ENCODE results near the gene DOCK10. TPM values are rescaled to one million over a fixed set of nuclear protein-coding genes. Genes with fewer than 3 reads are reported as not detected.

The DOCK10 gene
- total and polyA plus RNA-seq, 2 donors (not counting 1 experiment from before 2014, with no cell fraction given) = 20.8 to 26.3 TPM

- no peak overlapping the region for H3K9ac ChIP-seq (ENCODE audit: insufficient read depth, low read length)
- no peak overlapping the region for H3K4me2 ChIP-seq (ENCODE audit: extremely low read depth, insufficient read depth, low read length)
- no peaks in the 10 kb centered on the region for H3K27me3 ChIP-seq (ENCODE audit: control insufficient read depth, insufficient read depth, low read length)
- no peaks in the 10 kb centered on the region for H3K79me2 ChIP-seq (ENCODE audit: control insufficient read depth, insufficient read depth, low read length)
- H4K20me1 ChIP-seq (ENCODE audit: control insufficient read depth, extremely low read depth, insufficient read depth, low read length) = no peaks in the 10 kb centered on the region
- no peaks in the 10 kb centered on the region for H3K36me3 ChIP-seq (ENCODE audit: control insufficient read depth, insufficient read depth, low read length)
- TF ChIP-seq EZH2 (IDR thresholded peaks at IDR 0.05; ENCODE audit: low read length, missing control alignments) = no peak
- TF ChIP-seq, protein P1, sequence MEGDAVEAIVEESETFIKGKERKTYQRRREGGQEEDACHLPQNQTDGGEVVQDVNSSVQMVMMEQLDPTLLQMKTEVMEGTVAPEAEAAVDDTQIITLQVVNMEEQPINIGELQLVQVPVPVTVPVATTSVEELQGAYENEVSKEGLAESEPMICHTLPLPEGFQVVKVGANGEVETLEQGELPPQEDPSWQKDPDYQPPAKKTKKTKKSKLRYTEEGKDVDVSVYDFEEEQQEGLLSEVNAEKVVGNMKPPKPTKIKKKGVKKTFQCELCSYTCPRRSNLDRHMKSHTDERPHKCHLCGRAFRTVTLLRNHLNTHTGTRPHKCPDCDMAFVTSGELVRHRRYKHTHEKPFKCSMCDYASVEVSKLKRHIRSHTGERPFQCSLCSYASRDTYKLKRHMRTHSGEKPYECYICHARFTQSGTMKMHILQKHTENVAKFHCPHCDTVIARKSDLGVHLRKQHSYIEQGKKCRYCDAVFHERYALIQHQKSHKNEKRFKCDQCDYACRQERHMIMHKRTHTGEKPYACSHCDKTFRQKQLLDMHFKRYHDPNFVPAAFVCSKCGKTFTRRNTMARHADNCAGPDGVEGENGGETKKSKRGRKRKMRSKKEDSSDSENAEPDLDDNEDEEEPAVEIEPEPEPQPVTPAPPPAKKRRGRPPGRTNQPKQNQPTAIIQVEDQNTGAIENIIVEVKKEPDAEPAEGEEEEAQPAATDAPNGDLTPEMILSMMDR (conservative IDR thresholded peaks at IDR 0.05 in 1 of 2, IDR thresholded peaks at IDR 0.05 in 1 of 2; ENCODE audit: low read depth in 1 of 2, low read length in 2 of 2) = no peak
- no peak overlapping the region for H3K27ac ChIP-seq (ENCODE audit: insufficient read depth, low read length)
- H3K4me1 ChIP-seq (ENCODE audit: control insufficient read depth, extremely low read depth, insufficient read depth, low read length) = no peaks in the 10 kb centered on the region
- no peak overlapping the region for H2AFZ ChIP-seq (ENCODE audit: low read length)
- no peak for DNase-seq (ENCODE audit: low read depth in 2 of 2)
- H3K4me3 ChIP-seq (replicated peaks in 1 of 4; ENCODE audit: control extremely low read depth in 1 of 4, insufficient read depth in 1 of 4, low read depth in 3 of 4, low read length in 4 of 4) = no peak overlapping the region
- no peaks in the 10 kb centered on the region for H3K9me3 ChIP-seq (ENCODE audit: control insufficient read depth, insufficient read depth, low read depth, low read length)
Measured at GRCh38 chr2:224736227-224736626, 306.0 kb downstream of the DOCK10 start.

DNA sequence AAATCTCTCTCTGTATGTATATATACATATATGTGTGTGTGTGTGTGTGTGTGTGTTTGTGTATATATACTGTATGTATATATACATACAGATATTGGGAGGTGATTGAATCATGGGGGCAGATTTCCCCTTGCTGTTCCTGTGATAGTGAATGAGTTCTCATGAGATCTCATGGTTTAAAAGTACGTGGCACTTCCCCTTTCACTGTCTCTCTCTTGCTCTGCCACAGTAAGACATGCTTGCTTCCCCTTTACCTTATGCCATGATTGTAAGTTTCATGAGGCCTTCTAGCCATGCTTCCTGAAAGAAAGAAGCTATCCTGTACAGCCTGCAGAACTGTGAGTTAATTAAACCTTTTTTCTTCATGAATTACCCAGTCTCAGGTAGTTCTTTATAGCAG is 307.3 kb downstream of the DOCK10 start:
- no peaks in the 10 kb centered on the region for H3K79me2 ChIP-seq (ENCODE audit: control insufficient read depth, insufficient read depth, low read length)
- H3K27ac ChIP-seq (ENCODE audit: insufficient read depth, low read length) = no peak overlapping the region
- H3K9ac ChIP-seq (ENCODE audit: insufficient read depth, low read length) = no peak overlapping the region
- H2AFZ ChIP-seq (ENCODE audit: low read length) = no peak overlapping the region
- H4K20me1 ChIP-seq (ENCODE audit: control insufficient read depth, extremely low read depth, insufficient read depth, low read length) = no peaks in the 10 kb centered on the region
- DNase-seq (ENCODE audit: low read depth in 2 of 2) = no peak
- no peaks in the 10 kb centered on the region for H3K36me3 ChIP-seq (ENCODE audit: control insufficient read depth, insufficient read depth, low read length)
- no peaks in the 10 kb centered on the region for H3K9me3 ChIP-seq (ENCODE audit: control insufficient read depth, insufficient read depth, low read depth, low read length)
- H3K4me3 ChIP-seq (replicated peaks in 1 of 4; ENCODE audit: control extremely low read depth in 1 of 4, insufficient read depth in 1 of 4, low read depth in 3 of 4, low read length in 4 of 4) = no peak overlapping the region
- no peaks in the 10 kb centered on the region for H3K27me3 ChIP-seq (ENCODE audit: control insufficient read depth, insufficient read depth, low read length)
- H3K4me2 ChIP-seq (ENCODE audit: extremely low read depth, insufficient read depth, low read length) = no peak overlapping the region
- H3K4me1 ChIP-seq (ENCODE audit: control insufficient read depth, extremely low read depth, insufficient read depth, low read length) = no peaks in the 10 kb centered on the region
- TF ChIP-seq EZH2 (IDR thresholded peaks at IDR 0.05; ENCODE audit: low read length, missing control alignments) = no peak
- TF ChIP-seq, protein P1 (conservative IDR thresholded peaks at IDR 0.05 in 1 of 2, IDR thresholded peaks at IDR 0.05 in 1 of 2; ENCODE audit: low read depth in 1 of 2, low read length in 2 of 2) = no peak

DNA sequence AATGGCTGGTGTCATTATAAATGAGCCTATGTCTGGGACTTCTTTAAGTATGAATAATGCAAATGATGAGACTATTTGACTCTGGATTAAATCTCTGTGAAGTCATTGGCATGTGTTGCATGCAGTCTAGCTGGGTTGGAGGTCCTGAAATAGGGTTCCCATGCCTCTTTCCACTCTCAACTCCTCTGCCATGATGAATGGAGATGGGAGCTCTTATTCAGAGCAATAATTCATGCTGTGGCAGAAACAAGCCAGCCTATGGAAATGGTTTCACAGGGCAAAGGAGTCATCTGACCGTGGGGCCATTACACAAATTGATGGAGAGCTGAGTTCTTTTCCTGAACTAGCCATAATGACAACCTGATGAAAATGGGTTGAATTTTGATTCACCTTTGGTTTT is 310.6 kb downstream of the DOCK10 start:
- no peak overlapping the region for H2AFZ ChIP-seq (ENCODE audit: low read length)
- H3K36me3 ChIP-seq (ENCODE audit: control insufficient read depth, insufficient read depth, low read length) = no peaks in the 10 kb centered on the region
- no peak overlapping the region for H3K9ac ChIP-seq (ENCODE audit: insufficient read depth, low read length)
- H3K9me3 ChIP-seq (ENCODE audit: control insufficient read depth, insufficient read depth, low read depth, low read length) = no peaks in the 10 kb centered on the region
- TF ChIP-seq, protein P1 (conservative IDR thresholded peaks at IDR 0.05 in 1 of 2, IDR thresholded peaks at IDR 0.05 in 1 of 2; ENCODE audit: low read depth in 1 of 2, low read length in 2 of 2) = no peak
- TF ChIP-seq EZH2 (IDR thresholded peaks at IDR 0.05; ENCODE audit: low read length, missing control alignments) = no peak
- no peaks in the 10 kb centered on the region for H4K20me1 ChIP-seq (ENCODE audit: control insufficient read depth, extremely low read depth, insufficient read depth, low read length)
- H3K27me3 ChIP-seq (ENCODE audit: control insufficient read depth, insufficient read depth, low read length) = no peaks in the 10 kb centered on the region
- no peak for DNase-seq (ENCODE audit: low read depth in 2 of 2)
- no peak overlapping the region for H3K27ac ChIP-seq (ENCODE audit: insufficient read depth, low read length)
- no peaks in the 10 kb centered on the region for H3K4me1 ChIP-seq (ENCODE audit: control insufficient read depth, extremely low read depth, insufficient read depth, low read length)
- no peaks in the 10 kb centered on the region for H3K79me2 ChIP-seq (ENCODE audit: control insufficient read depth, insufficient read depth, low read length)
- H3K4me3 ChIP-seq (replicated peaks in 1 of 4; ENCODE audit: control extremely low read depth in 1 of 4, insufficient read depth in 1 of 4, low read depth in 3 of 4, low read length in 4 of 4) = no peak overlapping the region
- no peak overlapping the region for H3K4me2 ChIP-seq (ENCODE audit: extremely low read depth, insufficient read depth, low read length)
